GM12892 (cell line): ENCODE measurements around the gene NATD1.
"Not testable (repeated sequence)": the region's sequence is repeated elsewhere in the genome, so short reads cannot be mapped to it uniquely, and the experiment has no call there.

ENCODE experiments used
- POLR2A ChIP-seq: IDR thresholded peaks from 2 replicates; pipeline ENCODE4 v1.6.1; 2011; ENCODE audit warnings: low read depth, low read length, control low read depth
- POLR2AphosphoS5 ChIP-seq: IDR thresholded peaks from 2 replicates; pipeline ENCODE4 v1.6.1; 2011; ENCODE audit warnings: low read depth, low read length, control low read depth

- not testable (repeated sequence) for TF ChIP-seq POLR2A, POLR2AphosphoS5
Observed at GRCh38 chr17:21192414-21192813, 60.8 kb downstream of the NATD1 start.
